ENCODE data around the gene PTGER1. TPM values are rescaled to one million over a fixed set of nuclear protein-coding genes. Genes with fewer than 3 reads are reported as not detected.

Gene PTGER1
- total and polyA plus RNA-seq, 12 donors = 0.16 to 0.17 TPM; not detected in 10

DNA sequence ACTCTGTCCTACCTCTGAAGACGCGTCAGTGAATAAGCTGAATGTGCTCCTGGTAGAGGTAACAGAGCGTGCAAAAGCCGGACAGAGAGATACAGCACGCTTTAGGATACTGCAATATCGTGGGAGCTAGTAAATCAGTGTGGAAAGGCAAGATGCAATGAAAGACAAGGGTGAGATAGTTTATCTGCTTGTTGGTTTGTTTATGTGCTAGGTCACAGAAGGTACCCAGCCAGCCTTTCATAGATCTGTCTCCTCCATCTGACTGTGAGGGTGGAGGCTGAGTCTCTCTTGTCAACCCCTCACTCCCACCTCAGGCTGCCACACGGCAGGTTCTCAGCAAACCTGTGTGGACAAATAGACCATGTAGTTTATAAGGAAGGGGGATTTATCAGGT lies 21.7 kb upstream of the PTGER1 start:
- peak overlapping the region in 9 of 10 donors; percentile 20 to 93 (median 82) for H3K4me3 ChIP-seq
- DNase-seq (no peak), ATAC-seq (no peak)
- H3K36me3 ChIP-seq = peaks cover 0 to 13% (median under 1%) of the 10 kb centered on the region in 9 donors
- intact Hi-C loops (cut with DNase I) = loop anchor here in 2 of 10 donors (1.0 to 2.0 kb wide), 2 partner anchors 20 to 21 kb away; partner anchors contain the start of gene DNAJB1 (in 1 of the 2)
- no peaks in the 10 kb centered on the region for H3K27me3 ChIP-seq
- H3K9me3 ChIP-seq = no peaks in the 10 kb centered on the region
- H3K27ac ChIP-seq = peak overlapping the region in 9 of 10 donors; percentile 36 to 81 (median 79)
- H3K4me1 ChIP-seq = peaks cover 3 to 36% (median 27%) of the 10 kb centered on the region in 9 donors
- 28 to 35% methylated on average over 7 of the region's 7 CpGs for WGBS, 2 donors
- TF ChIP-seq, protein P1, sequence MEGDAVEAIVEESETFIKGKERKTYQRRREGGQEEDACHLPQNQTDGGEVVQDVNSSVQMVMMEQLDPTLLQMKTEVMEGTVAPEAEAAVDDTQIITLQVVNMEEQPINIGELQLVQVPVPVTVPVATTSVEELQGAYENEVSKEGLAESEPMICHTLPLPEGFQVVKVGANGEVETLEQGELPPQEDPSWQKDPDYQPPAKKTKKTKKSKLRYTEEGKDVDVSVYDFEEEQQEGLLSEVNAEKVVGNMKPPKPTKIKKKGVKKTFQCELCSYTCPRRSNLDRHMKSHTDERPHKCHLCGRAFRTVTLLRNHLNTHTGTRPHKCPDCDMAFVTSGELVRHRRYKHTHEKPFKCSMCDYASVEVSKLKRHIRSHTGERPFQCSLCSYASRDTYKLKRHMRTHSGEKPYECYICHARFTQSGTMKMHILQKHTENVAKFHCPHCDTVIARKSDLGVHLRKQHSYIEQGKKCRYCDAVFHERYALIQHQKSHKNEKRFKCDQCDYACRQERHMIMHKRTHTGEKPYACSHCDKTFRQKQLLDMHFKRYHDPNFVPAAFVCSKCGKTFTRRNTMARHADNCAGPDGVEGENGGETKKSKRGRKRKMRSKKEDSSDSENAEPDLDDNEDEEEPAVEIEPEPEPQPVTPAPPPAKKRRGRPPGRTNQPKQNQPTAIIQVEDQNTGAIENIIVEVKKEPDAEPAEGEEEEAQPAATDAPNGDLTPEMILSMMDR (IDR thresholded peaks at IDR 0.05) = no peak

DNA sequence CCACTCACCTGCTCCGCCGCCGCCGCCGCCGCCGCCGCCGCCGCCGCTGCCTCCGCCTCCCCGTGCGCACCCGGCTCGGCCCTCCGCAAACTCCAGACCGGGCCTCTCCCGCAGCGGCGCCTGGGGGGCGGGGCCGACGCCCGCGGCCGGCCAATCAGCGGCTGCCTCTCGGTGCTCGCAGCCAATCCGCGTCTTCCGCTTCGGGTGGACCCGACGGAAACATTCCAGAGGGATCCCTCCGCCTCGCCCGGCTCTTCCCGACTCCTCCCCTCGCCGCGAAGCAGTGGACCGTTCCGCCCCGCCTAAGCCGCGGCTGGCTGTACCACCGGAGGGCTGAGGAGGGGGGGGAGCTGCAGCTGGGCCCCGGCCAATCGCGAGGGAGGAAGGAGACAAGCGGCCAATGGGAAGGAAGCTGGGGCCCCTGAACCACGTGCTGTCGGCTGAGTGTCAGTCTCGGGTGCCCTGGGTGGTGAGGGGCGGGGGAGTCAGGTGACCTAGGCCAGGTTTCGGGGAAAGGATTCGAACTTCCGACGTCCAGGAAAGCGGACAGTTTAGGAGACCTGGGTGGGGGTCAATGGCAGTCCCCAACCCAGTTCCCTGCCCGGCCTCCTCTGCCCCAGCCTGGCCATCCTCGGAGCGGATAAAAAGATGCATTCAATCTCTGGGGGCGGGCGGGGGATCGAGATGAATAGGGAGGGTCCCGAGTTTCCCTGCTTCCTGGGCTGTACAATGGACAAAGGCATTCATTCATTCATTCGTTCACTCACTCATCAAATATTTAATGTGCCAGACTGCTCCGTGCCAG lies 21.1 kb upstream of the PTGER1 start, which contains the start of gene GIPC1:
Gene GIPC1, minus strand, starts transcription at position 99 of the 805 bp plus-strand sequence. CDS start 13,151 bp downstream, outside the sequence.
- Histone ChIP-seq H3K36me3 (peaks cover 0 to 19% (median 7%) of the 10 kb centered on the region in 9 donors), H3K4me3 (peak within 1 kb of the TSS; percentile 72 to 93 (median 82)), H3K27ac (peak within 1 kb of the TSS in 9 of 10 donors; percentile 63 to 81 (median 79)), H3K4me1 (peaks cover 3 to 36% (median 27%) of the 10 kb centered on the region in 9 donors), H3K27me3 (no peaks in the 10 kb centered on the region), H3K9me3 (no peaks in the 10 kb centered on the region)
- TF ChIP-seq, protein P1 (IDR thresholded peaks at IDR 0.05) = no peak
- DNase-seq = peak; percentile 97
- intact Hi-C loops (cut with DNase I) = loop anchor here in 2 of 10 donors (1.0 to 2.0 kb wide), 2 partner anchors 21 to 22 kb away; partner anchors contain the start of gene DNAJB1 (in 1 of the 2)
- WGBS, 2 donors = 3 to 4% methylated on average over 33 to 71 of the region's 71 CpGs
- peak; percentile 96 to 99 (median 98) for ATAC-seq

DNA sequence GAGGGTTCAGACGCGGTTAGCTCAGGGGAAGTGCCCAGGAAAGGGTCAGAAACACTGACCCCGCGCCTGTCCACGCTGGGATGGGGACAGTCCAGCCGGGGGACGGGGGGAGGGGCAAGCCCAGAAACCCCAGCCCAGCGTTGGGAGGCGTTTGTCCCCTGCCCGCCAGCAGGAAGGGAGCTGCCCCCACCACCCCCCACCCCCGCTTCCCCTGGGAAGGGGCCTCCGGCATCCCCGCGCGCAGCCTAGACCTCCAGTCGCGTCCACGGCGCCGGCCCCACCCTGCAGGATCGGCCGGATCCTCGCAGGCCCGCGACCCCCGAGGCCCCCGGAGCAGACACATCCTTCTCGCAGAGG lies 20.5 kb upstream of the PTGER1 start:
- TF ChIP-seq, protein P1 (IDR thresholded peaks at IDR 0.05) = no peak
- Histone ChIP-seq H3K36me3 (peaks cover 0 to 24% (median 10%) of the 10 kb centered on the region in 9 donors), H3K27ac (peak overlapping the region in 9 of 10 donors; percentile 63 to 81 (median 79)), H3K4me1 (peaks cover 3 to 36% (median 27%) of the 10 kb centered on the region in 9 donors), H3K4me3 (peak overlapping the region; percentile 72 to 93 (median 82)), H3K27me3 (no peaks in the 10 kb centered on the region), H3K9me3 (no peaks in the 10 kb centered on the region)
- intact Hi-C loops (cut with DNase I) = loop anchor here in 2 of 10 donors (1.0 to 2.0 kb wide), 2 partner anchors 21 to 23 kb away; partner anchors contain the start of gene DNAJB1 (in 1 of the 2)
- ATAC-seq = peak in 5 of 8 donors; percentile 1 to 6 (median 2)
- DNase-seq = no peak
- WGBS, 2 donors = 0 to 1% methylated on average over 21 to 28 of the region's 28 CpGs

DNA sequence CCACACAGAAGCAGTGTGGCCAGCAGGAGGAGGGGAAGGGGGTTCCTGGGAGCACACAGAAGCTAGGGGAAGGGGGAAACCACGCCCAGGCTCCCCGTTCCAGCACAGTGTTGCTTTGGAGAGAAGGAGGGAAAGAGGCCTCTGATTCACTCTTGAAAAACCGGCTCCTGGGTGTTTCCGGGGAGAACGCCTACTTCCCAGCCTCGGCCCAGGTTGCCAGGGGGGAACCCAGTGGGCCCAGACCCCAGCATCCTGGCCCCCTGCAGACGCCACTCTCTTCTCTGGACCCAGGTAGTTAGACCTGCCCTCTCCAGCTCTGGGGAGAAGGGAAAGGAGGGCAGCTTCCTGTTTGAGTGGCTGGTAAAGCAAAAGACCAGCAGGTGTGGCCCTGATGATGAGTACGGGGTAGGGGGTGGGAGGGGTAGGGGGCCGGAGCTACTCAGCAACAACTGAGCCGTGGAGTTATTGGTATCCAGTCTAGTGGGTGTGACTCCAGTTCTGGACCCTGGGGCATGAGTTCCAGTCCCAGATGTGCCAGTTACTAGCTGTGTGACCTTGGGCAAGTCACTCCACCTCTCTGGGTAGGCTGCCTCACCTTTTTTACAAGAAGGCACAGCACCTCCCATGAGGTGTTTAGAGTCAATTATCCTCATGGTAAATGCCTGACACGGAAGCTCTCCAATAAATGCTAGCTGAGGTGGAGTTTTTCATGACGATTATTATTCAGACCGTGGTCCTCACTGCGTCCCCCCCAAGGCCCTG lies 19.9 kb upstream of the PTGER1 start:
- ATAC-seq = no peak
- 25 to 29% methylated on average over 14 of the region's 14 CpGs for WGBS, 2 donors
- H3K9me3 ChIP-seq = no peaks in the 10 kb centered on the region
- intact Hi-C loops (cut with DNase I) = no loop called here
- H3K27ac ChIP-seq = peak overlapping the region in 9 of 10 donors; percentile 63 to 81 (median 79)
- DNase-seq = no peak
- H3K4me3 ChIP-seq = peak overlapping the region; percentile 72 to 93 (median 82)
- H3K4me1 ChIP-seq = peaks cover 3 to 36% (median 27%) of the 10 kb centered on the region in 9 donors
- TF ChIP-seq, protein P1 (IDR thresholded peaks at IDR 0.05) = no peak
- H3K27me3 ChIP-seq = no peaks in the 10 kb centered on the region
- H3K36me3 ChIP-seq = peaks cover 0 to 29% (median 10%) of the 10 kb centered on the region in 9 donors

Data from heart right ventricle (tissue), 16 donors.